NOMO-1 (cell line): ENCODE results near the gene SLC5A3.

ENCODE experiments used
- DNase-seq, 2 experiments: peaks; one replicate each; lab custom pipeline; 2025; ENCODE audit not compliant: unreplicated experiment in 2 of 2; lab: John Stamatoyannopoulos, UW

The SLC5A3 gene

DNA sequence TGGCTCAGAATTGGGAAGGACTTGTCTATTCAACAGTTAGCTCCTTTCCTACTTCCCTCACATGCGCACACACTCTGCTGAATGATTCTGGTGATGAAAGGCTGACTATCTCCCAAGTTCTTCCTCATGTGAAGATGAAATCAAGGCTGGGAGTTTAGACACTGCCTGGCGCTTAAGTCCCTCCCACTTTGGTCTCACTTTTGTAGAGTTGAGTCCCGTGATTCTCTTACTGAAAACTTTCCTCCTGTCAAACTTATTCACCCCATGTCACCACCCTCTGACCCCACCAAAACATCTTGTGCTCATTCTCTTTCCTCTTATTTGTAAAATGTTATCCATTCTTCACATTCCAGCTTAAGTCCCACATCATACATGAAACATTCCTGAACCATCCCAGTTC lies 8.4 kb upstream of the SLC5A3 start:
- no peak for DNase-seq

DNA sequence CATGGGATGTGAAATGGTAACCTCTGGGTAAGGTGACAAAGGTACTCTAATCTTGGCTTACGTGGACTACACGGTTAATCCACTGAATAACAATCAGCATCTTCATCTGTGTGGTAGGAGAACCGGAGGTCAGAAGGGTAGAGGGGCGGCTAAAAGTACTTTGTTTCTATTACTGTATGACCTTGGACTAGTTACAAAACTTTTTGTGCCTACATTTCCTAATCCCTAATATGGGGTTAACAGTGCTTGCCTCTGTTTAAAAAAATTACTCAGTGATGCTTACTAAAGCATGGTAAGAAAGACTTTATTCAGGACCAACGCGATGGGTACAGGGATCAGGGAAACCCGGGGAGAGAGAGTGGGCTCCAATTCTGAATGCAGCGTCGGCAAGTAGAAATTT lies 1.7 kb upstream of the SLC5A3 start:
- DNase-seq: no peak

DNA sequence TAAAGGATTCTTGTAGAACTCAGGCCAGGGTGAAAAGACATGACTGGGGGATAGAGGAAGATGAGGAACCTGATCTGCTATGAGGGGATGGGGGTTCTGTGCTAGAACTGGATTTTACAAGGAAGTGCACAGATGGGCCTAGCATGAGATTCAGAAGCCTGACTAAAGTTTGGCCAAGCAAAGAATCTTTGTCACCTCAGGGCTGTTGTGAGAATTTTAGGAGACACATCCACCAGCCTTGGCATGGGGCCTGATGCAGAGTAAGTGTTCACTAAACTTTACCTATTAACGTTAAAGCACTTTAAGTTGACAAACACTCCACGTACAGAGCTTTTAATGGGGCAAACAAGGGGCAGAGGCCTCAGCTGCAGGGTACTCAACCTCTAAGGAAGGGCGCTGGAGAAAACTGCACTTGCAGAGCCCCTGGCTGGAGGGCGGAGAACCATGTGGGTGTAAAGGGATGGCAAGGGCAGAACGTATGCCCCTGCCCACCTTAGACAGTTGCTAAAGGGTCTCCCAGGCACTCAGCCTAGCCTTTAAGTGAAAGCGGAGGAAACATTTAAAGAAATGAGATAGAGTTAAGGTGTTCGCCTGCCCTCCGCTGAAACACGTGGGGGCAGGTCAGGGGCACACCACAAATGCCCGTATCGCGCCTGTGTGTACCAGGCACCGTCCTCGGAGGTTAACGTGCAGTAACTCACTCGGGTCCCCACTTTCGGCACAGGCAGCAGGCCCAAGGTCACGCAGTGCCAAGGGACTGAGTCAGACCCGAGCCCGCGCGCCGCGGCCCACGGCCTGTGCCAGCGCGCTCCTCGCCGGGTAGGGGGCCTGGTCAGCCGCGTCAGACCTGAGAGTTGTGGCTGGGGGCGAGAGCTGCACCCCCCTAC lies 990 bp upstream of the SLC5A3 start:
- DNase-seq: no peak

DNA sequence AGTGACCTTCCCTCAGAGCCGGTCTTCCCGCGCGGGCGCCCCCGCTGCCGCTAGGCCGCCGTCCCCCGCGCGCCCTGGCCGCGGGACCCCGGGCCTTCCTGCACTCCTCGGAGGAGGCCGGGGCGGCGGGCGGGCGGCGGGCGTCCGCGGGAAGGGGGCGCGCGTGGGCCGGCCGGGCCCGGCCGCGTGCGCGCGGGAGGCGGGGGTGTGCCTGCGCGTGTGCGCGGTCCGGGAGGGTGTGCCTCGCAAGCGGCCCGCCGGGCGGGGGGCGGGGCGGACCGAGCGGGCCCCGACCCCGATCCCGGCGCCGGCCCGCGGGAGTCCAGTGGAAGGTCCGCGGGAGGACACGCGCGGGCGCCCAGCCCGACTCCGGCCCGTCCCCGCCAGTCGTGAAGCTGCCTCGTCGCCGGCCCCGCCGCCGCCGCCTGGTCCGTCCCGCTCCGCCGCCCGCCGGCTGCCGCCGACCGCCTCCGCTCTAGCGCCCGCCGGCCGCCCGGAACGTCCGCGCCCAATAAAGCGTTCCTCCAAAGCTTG lies 438 bp downstream of the SLC5A3 start:
- peak in 1 of 2 experiments; percentile 51 for DNase-seq

DNA sequence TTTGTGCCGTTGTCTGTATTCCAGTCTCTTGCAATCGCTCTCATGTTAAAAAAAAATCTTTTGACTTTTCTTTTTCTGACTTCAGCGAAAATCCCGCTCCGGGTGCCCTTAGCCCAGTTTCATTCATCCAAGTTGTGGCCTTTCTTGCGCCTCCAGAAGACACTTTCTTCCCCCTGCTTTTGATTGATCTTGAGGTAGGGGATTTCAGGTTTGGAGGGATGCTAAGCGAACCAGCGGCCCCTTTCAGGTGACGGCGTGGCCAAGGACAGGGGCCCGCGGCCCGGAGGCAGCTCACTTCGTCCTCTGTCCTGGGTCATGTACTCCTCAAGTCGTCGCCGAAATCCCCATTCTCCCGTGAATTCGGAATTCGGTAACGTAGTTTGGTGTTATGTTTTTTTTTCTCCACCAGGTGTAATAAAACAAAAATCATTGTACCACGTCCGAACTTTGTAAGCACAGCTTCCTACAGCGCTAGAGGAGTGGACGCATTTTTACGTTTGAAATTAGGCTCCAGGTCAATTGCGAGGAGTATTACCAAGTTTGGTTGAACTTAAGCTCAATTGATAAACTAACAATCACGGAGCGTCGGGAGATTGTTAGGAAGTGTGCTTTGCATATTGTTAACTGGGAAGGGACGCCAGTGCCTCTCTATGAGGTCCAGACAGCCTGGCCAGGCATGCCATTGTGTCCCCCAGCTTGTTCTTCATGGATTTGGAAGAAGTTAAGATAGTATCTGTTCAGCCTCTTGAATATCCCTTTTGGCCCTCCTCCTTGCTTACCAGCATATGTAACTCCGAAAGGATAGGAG lies 1.1 kb downstream of the SLC5A3 start:
- DNase-seq: peak in 1 of 2 experiments; percentile 26

DNA sequence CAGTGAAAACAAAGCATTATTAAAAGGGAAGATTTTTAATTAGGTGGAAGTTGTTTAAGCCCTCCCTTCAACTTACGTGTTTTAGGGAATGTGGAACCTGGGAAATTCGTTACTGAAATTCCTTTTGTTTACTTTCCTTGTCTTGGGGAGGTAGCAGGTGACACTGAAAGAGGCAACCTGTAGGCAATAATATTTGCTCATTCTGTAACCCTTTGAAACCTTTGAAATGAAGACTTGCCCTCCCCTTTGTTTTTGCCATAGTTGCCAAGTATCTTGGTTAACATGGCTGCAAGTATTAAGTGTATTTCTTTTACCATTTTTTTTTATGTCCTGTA lies 1.7 kb downstream of the SLC5A3 start:
- DNase-seq: no peak

DNA sequence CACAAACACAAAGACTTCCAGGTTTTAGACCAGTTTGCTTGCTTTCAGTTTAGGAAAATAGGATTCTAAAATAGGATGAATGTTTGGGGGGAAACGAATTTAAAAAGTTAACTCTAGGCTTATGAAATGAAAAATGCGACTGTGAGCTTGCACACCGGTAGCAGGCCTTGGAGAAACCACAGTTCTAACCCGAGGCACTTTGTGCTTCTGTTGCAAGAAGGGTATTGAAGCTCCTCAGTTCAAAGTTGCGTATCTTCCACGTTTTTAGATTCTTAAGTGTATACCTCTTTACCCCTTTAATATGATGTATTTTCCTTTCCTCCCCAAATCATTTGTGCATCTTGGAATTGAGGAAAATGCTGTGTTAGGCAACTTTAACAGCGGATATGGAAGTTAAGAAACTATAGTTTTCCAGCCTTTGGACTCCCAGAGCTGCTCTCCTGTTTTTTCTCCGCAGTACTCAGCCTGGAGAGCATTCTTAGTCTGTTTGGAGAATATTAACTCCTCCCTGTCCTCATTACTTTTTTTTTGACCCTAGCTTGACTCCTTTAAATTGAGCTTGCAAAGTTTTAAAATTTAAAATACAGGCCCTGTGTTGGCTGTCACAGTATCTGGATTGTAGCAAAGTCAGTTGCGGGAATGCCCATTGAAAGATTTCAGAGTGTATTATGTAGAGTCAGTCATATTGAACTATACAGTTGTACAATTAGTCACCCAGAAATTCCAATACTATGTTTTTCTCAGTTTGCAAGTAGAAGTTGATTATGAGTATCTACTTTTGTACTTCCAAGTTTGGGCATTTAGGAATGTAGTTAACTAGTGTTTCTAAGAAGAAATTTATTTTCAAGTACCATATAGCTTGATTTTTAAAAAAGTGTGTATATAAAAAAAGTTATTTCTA lies 2.6 kb downstream of the SLC5A3 start:
- peak; percentile 18 for DNase-seq

DNA sequence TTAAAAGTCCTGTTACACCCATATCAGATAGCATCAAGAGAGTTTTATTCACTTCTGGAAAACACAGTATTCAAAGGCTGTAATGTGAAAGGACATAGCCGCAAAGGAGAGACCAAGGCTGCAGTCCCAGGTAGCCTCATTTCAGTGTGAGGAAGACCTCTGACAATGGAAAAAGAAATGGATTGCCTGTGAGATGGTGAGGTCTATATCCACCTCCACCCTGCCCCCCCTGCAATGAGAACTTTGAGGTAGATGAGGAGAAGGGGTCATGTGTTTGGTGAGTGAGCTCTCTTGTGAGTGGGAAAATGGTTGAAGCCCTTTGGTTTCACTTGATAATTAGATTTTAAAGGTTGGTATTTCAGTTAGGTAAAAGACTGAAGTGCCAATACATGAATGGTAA lies 3.5 kb downstream of the SLC5A3 start:
- no peak for DNase-seq

DNA sequence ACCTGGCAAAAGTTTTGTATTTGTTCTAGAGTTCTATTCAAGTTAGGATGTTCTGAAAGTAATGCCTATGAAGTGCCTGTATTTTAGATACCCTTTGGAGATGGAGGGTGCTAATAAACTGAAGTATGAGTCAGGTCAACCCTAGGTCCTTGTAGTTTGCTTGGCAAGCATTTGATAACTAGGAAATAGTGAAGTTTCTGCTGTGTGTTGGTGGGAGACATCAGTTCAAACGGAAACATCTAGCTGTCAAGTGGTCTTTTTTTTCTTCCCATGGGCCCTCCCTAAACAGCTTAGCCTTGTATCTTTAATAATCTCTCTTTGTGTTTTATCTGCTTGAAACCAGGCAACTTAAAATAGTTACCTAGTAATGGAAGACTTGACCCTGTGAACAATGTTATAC lies 4.5 kb downstream of the SLC5A3 start:
- no peak for DNase-seq

DNA sequence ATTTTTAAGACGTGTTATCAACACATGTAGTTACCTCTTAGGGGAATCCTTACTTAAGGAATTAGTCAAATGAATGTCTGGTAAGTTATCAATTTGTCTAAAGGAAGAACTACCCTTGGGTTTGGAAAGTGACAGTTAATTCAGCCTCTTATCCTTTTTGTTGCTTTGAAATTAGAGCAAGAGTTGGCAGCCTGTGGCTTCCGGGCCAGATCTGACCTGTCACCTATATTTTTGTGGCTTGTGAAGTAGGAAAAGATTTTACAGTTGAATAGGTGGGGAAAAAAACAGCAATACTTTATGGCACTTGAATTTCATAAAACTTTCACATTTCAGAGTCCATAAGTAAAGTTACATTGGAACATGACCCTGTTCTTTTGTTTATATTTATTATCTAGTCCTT lies 5.5 kb downstream of the SLC5A3 start:
- no peak for DNase-seq

DNA sequence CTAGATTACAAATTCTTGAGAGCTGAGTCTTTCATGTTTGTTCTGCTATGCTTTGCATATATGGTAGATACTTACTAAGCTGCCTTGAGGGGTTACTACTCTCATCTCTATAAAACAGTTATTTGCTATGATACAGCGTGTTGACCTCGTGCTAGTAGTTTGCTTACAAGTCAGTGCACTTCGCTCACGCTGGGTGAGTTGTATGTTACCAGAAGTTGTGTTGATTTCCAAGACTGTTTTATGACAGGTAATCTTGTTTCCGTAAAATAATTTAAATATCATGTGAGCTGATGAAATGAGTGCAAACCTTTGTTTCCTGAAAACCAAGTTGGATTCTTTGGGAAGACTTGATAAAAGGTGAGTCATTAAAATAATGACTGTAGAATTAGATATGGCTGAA lies 7.3 kb downstream of the SLC5A3 start:
- DNase-seq: no peak

DNA sequence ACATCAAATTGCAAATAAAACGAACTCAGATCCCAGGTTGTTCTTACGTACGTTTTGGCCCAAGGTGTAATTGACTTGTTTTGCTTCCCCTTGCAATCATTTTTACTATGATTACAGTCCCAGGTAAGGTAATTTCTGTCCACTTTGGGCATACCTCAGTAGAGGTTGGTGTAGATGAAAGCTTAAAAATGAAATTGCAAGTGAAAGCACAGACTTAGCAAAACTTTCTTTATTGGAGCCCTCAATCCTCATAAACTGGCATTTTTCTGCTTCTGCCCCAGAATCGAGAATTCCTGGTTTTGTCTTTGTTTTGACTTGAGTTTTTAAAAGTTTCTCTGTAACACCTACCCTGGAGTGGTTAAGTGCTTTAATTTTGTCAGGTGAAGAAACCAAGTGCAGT lies 9.4 kb downstream of the SLC5A3 start:
- no peak for DNase-seq

DNA sequence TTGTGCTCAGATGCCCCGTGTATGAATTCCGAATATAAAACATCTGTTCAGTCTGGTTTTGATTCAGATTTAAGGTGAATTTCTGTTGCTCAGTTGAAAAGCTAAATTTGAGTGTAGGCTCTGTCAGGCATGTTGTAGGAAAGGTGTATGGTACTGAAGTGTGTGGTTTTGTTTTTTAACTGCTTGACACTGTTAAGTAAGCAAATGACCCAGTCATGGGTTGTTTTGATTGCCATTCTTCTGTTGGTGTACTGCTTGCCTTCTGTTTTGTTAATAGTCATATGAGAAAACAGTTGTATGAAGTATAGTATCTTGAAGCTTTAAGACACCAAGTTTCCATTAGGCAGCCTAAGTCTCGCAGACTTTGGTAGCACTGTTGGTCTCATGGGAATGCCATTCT lies 10.0 kb downstream of the SLC5A3 start:
- no peak for DNase-seq

DNA sequence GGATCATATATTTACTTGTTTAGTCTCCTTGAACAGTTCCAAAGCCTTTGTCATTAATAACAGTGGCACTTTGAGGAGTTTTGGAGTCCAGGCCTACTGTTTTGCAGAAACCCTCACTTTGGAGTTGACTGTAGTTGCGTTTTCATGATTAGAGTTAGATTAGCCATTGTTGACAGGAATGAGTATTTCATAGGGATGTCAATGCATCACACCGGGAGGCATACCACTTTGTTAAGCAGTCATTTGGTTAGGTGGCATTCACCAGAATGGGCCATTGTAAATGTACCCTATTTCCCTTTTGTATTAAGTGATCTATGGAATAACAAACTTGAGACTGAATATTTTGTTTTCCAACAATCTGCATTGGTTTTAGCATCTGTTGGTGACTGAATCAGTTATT lies 11.8 kb downstream of the SLC5A3 start:
- no peak for DNase-seq

DNA sequence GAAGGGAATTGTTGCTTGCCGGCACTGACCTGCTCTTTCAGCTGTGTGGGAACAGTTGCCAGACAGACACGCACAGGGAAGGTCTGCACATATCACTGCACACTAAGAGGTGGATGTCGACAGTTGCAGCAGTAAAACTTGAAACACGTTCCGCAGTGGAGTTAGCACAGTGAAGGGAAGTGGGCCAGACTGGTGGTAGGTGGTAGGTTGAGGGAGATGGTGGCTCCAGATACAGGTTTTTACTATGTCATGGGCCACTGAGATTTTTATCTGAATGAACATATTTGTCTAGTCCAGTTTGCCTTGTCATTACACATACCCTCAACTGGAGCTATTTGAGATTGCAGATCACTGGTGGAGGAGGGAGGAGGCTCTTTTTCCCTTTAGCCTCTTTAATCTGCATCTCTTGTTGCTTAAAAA lies 13.5 kb downstream of the SLC5A3 start:
- no peak for DNase-seq

DNA sequence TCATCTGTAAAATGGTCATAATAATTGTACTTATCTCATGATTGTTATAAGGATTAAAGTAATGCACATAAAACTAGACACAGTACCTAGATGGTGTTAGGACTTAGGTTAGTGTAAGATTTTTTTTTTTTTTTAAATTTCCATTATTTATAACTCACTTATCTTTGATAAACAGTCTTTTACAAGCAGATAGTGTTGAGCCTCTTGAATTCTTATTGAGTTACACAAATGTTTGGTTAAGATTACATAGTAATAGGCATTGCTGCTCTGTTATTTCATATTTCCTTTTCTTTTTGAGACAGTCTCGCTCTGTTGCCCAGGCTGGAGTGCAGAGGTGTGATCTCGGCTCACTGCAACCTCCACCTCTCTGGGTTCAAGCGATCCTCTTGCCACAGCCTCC lies 15.4 kb downstream of the SLC5A3 start:
- DNase-seq: no peak

DNA sequence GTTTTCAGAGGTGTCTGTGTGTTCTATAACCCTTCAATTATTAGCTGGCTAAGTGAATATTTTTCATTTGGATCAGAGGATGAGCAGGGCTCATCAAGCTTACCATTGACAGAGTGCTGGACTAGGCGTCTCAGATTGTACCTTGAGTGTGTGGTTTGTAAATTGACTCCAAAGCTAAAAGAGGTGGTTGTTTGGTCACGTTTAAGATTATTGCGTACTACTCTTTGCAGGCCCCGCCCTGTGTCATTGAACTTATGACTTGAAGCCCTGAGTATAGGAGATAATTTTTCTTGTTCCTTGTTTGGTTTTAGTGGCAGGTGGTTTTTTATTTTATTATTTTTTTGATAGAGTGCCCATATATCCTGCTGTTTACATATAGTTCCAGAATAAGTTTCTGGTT lies 17.7 kb downstream of the SLC5A3 start:
- no peak for DNase-seq

DNA sequence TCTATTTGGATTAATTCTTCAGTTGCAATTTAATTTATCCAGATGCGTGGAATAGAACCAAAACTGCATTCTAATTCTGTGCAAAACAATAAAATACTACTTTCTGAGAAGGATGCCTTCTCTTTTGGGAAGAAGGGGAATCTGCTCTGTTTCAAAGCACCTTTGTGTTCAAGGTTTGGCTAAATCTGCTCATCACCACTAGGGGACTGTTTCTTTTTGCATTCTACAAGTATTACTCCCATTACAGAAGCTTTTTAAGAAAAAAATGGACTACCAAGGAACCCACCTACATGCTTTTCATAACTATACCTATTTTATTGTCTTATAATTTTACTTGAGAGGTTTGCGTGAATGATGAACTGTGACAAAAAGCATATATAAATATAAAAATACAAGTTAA lies 18.2 kb downstream of the SLC5A3 start:
- DNase-seq: no peak

DNA sequence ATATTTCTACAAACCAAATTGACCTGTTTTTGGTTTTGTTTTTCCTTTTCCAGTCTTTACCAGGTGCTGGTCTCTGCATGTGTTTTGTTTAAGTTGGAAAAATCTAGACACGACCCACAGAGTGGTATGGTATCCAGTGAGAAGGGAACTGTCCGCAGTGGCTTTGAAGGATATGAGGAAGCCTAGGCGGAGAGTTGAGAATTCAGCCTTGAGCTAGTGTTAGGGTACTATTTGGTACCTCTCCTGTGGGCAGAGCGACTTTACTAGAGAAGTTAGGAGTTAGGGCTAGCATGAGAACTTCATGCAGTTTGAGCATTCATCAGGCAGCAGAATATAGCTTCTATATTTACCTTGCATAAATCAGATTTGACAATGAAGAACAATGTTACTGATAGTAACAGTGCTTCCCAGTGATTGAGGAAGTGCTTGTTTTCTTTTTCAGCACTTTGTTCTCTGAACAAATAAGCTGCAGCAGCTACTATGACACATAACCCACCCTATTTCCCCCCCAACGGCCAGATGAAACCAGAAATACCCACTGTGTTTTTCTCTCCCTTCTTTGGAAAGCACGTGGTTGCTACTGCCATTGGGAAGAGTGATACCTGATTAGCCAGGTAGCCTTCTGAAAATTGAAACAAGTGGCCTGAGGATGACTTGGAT lies 19.0 kb downstream of the SLC5A3 start:
- DNase-seq: peak in 1 of 2 experiments; percentile 75

DNA sequence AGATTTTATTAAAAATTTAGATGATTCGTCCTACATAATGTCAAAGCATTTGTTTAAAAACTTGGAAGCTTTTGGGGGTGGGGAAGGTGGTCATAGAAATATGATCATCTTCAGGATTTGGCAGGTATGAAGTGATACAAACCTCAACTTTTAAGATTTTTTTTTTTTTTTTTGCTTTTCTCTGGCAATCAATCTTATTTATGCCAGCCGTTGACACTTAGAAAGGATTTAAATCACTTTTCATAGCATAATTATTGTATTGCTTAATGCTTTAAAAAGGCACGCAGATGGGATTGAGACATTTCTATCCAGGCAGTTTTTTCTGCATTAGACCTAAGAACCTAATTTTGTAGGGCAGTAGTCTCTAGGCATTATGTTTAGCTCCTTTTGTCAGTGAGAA lies 19.7 kb downstream of the SLC5A3 start:
- peak; percentile 16 to 77 for DNase-seq
